8988T (cell line): ENCODE results near the gene CAMSAP1.
"Not testable (repeated sequence)": the region's sequence is repeated elsewhere in the genome, so short reads cannot be mapped to it uniquely, and the experiment has no call there.

Source experiments
- DNase-seq: peaks from one replicate; pipeline ENCODE4 v3.0.0; 2011

The CAMSAP1 gene

DNA sequence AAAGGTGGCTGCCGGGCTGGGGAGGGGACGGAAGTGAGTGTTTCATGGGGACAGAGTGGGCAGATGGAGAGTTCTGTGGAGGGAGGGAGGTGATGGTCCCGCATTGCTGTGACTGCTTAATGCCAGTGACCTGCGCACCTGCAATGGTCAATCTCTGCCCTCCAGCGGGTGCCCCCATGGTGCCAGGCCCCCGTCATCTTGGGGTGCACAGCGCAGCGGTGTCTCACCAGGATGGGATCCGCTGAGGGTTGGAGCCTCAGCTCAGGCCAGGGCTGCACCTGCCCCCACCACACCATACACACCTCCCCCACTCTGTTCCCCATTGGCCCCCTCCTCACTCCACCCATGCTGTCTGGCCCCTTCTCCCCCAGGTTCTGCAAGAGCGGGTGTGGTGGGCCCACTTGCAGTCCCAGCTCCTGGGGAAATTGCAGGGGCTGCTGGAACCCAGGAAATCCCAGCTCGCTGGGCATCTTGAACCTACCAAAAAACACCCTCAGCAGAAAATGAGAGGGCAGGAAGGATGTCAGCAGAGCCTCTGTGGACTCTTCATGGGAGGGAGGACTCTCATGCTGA, 12.1 kb upstream of the CAMSAP1 start:
- no peak for DNase-seq

DNA sequence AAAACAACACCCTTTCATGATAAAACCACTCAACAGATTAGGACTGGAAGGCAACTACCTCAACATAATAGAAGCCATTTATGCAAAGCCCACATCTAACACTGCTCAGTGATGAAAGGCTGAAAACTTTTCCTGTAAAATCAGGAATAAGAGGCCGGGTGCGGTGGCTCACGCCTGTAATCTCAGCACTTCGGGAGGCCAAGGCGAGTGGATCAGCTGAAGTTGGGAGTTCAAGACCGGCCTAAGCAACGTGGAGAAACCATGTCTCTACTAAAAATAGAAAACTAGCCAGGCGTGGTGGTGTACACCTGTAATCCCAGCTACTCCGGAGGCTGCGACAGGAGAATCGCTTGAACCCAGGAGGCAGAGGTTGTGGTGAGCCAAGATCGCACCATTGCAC, 8.9 kb upstream of the CAMSAP1 start:
- not testable (repeated sequence) for DNase-seq

DNA sequence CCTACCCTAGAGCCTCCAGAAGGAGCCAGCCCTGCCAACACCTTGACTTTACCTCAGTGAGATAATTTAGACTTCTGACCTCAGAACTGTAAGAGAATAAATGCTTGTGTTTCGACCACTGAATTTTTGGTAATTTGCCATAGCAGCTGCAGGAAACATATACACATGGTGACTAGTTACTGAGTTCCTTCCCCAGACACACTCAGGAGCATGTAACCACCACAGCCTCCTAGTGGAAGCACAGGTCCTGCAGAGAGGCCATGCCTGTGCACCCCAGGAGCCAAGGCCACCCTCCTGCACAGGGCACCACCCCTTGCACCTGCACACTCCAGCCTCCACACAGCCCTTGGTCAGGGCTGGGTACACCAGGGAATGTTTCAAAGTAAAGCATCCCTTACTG, 7.6 kb upstream of the CAMSAP1 start:
- no peak for DNase-seq

DNA sequence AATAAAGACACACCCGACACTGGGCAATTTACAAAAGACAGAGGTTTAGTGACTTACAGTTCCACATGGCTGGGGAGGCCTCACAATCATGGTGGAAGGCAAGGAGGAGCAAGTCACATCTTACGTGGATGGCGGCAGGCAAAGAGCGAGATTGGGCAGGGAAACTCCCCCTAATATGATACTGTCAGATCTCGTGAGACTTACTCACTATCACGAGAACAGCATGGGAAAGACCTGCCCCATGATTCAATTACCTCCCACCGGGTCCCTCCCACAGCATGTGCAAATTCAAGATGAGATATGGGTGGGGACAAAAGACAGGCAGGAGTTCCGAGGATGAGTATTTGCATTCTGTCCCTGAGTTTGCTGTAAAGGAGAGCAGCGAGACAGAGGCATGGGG, 3.9 kb upstream of the CAMSAP1 start:
- not testable (repeated sequence) for DNase-seq

DNA sequence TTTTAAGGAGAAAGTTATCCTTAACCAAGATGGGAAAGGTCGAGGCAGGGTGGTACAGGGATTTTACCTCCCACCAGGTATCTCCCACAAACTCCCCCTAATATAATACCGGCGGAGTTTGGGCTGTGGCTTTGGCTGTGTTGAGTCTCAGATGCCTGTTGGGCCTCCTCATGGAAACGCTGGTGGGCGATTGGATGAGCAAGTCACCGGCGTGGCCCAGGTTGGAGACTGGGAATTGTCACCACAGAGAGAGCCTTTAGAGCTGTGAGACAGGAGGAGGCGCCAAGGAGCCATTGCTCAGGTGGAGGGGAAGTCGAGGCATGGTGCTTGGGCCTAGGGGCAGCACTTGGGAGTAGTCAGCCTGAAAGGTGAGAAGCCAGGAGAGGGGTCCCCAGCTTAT, 3.4 kb upstream of the CAMSAP1 start:
- no peak for DNase-seq

DNA sequence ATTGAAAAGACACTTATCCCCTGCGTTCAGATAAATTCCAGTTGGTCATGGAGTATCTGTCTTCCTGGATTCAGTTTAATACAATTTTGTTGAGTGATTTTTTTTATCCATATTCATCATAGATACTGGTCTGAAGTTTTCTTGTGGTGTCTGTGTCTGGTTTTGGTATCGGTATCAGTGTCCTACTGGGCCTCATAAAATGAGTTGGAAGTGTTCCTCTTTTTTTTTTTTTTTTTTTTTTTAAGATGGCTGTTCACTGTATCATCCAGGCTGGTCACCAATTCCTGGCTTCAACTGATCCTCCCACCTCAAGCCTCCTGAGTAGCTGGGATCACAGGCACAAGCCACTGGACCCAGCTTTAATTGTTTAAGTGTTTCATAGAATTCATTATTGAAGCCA, 2.9 kb upstream of the CAMSAP1 start:
- DNase-seq: no peak

DNA sequence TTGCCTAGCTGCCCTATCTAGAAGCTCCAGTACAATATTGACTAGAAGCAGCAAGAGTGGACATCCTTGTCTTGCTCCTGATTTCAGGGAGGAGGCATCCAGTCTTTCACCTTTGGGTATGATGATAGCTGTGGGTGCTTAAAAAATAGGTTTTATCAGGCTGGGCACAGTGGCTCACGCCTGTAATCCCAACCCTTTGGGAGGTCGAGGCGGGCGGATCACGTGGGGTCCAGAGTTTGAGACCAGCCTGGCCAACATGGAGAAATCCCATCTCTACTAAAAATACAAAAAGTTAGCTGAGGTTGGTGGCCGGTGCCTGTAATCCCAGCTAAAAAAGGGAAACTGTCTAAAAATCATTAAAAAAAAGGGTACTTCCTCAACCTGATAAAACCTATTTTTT, 2.0 kb upstream of the CAMSAP1 start:
- no peak for DNase-seq

DNA sequence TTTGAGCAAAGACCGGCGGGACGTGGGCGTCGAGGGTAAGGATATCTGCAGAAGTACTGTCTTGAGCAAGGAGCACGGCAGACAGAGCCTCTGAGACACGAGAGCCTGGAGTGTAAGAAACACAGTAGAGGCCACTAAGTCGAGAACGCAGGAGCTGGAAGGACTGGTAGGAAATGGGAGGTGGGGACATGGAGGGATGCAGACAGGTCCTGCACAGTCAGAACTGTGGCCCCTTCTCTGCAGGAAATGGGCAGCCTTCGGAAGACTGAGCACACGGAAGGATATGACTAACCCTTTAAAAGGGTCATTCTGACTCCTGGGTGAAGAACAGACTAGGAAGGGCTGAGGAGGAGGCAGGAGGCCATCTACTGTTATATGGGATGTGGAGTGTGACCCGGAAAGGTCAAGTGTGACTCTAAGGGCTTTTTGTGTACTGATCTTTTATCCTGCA, 1.4 kb upstream of the CAMSAP1 start:
- DNase-seq: no peak

DNA sequence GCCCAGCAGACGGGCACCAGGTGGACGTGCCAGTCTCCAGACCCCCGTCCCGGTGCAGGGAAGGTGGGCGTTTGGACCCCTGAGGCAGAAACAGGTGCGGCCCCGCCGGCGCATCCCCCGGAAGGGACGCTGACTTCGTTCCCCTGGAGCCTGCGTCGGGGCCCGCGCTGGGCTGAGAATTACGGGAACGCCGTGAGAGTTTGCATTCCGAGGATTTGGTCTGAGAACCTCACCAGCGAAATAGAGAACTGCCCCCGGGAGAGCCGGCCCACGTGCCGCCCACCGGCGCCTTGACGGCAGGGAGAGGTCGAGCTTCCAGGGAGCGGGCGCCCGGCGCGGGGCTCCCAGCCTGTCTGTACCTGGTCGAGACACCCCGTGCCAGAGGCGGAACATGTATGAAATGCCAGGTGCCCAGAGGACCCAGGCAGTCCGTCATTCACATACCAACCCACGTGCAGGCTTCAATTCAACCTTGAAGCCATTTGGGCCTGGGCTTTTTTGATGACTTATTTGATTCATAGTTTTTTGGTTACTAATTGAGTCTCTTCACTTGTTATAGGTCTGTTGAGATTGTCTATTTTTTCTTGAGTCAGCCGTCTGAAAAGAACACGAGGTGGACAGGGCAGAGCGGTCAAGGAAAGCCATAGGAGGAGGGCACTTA, 877 bp upstream of the CAMSAP1 start:
- no peak for DNase-seq

DNA sequence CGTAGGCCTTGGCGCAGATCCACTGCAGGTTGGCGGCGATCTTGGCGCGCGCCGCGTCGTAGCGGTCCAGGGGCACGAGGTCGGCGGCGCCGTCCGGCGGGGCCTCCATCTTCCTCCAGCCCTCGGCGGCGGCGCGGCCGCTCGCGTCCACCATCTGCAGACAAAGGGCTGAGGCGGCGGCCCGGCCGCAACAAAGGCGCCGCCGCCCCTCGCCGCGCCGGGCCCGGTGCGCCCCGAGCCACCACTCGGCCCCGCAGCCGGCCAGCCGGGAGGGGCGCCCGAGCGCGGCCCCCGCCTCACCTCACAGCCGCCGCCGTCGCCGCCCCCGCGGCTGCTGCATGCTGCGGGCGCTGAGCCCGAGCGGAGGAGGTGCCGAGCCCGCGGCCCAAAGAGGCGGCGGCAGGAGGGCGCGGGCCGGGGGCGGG, 328 bp downstream of the CAMSAP1 start:
- DNase-seq: no peak

DNA sequence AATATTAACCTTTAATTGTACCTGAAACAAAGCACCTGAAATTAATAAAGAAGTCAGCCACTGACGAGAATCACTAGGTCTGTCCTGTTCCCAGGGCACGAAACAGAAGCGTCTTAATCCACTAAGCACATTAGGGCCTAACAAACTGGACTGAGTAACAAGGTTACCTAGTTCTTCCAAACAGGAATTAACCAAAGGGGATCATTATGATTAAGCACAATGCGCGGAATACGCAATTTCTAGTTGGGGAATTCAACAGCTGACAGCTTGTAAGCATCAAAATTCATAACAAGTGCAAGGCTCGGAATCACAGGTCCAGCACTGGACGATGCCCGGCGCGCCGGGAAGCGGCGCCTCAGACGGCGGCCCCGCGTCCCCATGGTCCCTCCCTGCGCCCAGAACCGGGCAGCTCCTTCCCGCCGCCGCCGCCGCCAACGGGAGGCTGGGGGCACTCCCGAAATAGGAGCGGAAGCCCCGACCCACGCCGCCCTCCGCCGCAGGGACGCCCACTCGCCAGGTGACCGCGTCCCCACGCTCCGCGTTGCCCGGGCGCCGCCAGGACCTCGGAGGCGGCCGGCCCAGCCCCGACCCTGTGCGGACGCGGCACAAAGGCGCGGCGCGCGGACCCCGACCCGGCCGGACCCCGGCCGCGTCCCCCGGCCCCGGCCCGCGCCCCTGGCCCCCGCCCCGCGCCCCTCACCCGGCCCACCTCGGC, 898 bp downstream of the CAMSAP1 start:
- DNase-seq: no peak

DNA sequence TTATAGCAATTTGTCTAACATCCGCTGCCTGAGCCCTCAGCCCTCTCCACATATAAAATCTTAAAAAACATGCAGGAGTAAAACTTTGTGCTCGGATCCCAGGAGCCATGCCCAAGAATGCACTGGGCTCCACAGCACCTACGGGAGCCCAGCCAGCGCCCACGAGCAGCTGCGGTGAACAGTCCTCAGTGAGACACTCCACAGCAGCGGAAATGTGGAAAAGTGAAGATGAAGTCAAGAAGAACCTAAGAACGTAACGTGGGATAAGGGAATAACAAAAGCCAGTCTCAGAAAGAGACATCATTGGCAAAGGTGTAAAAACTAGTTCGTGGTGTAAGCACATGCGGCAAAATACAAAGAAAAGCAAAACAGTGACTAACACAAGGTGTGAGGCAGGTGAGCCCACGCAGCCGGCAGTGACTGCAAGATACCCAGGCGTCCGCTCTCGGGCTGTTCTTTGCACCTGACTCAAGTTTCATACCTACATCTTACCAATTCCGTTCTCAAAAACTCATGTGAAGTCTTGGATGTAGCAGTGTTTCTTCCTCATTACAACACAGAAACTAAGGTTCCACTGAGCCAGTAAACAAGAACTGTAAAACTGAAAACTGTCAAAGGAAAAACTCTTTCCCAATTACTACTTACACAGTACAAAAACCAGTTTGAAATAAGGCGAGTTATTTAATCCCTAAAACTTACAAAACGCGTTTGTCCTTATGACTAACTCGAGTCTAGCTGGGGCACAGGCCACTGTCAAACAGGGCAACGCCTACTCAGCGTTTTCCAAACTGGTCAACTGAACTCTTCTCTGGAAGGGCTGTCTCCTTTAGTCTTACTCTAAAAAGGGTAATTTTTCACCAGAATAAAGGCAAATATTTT, 1.7 kb downstream of the CAMSAP1 start:
- no peak for DNase-seq

DNA sequence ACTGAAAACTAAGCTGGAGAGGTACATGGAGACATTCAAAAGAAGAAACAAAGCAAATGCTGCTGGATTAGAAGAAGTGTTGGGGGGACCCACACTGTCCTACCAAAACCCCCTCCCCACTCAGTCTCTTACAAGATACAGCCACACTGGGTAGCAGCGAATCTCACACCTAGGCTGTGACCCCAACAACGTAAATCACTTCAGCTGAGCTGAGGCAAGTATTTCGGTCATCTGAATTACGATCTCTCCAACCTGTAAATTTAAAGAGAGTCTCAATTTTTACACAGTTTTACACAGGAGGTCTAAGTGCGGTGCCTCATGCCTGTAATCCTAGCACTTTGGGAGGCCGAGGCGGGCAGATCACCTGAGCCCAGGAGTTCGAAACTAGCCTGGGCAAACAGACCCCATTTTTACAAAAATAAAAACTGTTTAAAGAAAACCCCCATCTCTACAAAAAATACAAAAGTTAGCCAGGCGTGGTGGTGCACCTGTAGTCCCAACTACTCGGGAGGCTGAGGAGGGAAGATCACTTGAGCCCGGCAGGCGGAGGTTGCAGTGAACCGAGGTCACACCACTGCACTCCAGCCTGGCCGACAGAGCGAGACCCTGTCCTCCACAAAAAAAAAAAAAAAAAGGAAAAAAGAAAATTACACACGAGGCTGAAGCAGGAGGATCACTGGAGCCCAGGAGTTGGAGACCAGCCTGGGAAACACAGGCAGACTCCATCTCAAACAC, 3.4 kb downstream of the CAMSAP1 start:
- DNase-seq: no peak

DNA sequence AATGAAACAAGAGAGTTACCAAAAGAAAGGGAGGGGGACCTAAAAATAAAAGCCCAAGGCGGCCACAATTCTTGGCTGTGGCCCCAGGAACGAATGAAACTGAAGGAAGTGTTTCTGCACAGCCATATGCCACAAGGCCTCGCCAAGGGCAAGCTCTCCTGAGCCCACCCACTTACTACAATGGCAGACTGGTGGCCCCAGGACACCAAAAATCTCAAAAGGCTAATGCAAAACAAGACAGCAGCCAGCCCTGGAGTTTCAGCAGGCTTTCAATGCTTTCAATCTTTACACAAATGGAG, 4.0 kb downstream of the CAMSAP1 start:
- DNase-seq: no peak

DNA sequence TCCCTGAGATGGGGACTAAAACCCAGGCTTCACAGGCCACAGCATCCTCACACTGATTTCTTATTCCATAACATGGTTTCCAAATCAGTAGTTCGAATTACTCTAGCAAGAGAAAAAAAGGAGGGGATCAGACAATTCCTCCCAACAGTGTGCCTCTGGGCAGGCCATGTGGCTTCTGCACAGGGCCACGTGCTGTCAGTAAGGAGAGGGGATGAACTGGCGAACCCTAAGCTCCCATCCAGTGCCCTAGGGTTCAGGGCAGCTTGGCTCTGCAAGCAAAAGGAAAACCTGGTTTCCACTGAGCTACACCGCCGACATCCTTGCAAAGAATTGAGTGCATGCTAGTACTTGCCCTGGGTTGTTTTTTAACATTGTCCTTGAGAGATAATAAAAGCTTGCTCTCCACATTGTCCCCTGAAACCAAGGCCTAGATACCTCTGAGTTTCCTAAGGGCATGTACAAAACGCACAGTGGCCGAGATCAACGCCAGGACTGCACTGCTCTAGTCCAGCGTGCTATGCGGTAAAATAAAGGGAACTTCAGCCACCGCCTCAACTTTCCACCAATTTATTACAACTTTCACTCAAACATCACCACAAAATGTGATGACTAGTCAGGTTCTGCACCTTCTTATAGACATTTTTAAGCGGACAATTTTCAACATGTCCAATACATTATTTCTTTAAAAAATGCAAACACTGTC, 4.5 kb downstream of the CAMSAP1 start:
- no peak for DNase-seq

DNA sequence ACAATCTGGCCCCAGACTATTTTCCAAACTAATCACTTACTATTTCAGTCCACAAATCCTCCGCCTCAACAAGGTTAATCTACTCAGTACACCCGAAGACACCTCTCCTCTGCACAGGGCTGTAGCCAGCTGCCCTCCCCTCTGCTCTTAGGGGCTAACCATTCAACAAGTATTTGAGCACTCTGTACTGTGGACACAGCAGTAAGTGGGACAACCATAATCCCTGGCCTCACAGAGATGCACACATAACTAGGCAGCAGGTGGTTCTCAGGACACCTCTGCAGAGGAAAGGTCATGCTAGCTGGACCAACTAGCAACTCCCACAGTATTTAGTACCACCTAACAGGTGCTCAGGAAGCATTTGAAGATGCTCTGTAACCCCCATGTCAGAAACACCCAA, 5.5 kb downstream of the CAMSAP1 start:
- DNase-seq: no peak

DNA sequence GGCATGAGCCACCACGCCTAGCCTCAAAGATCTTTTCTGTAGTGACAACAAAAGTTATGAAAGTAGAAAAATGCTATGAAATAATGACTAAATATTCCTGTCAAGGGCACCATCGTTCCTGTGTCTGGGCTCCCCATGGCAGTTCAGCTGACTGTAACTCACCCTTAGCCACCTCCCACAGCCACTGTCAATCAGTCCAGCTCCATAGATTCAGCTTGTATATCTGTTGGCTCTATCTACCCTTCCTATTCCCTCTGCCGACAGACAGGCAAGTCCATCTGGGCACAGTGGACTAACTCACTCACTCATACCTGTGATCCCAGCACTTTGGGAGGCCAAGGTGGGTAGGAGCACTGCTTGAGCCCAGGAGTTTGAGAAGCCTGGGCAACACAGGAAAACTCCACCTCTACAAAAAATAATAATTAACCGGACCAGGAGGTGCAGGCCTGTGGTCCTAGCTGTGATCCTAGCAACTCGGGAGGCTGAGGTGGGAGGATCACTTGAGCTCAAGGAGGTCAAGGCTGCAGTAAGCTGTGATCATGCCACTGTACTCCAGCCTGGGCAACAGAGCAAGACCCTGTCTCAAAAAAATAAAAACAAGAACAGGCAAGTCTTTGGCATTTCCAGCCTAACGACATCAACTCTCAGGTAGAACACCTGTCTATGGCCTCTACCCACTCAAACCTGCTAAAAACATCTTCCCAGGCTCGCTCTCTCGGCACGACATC, 6.2 kb downstream of the CAMSAP1 start:
- DNase-seq: no peak

DNA sequence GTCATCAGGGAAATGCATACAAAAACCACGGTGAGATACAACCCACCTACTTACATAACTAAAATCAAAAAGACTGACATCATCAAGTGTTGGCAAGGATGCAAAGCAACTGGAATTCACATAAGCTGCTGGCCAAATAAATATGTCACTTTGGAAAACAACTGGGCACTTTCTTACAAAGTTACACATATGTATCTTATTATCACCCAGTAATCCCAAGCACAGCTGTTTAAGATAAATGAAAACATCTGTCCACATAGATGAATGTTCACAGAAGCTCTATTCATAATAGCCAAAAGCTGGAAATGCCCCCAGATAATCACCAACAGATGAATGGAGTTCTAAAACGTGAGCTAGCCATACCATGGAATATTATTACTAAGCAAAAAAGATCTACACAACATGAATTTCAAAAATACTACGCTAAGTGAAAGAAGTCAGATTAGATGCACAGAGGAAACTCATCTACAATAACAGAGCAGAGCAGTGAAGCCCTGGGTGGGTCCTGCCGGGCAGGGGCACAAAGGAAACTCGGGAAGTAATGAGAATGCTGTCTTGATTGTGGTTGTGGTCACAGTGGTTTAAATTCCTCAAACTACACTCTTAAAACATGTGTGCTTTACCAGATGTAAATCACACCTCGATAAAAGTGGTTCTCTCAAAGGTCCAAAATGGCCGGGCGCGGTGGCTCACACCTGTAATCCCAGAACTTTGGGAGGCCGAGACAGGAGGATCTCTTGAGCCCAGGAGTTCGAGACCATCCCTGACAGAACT, 8.5 kb downstream of the CAMSAP1 start:
- DNase-seq: no peak

DNA sequence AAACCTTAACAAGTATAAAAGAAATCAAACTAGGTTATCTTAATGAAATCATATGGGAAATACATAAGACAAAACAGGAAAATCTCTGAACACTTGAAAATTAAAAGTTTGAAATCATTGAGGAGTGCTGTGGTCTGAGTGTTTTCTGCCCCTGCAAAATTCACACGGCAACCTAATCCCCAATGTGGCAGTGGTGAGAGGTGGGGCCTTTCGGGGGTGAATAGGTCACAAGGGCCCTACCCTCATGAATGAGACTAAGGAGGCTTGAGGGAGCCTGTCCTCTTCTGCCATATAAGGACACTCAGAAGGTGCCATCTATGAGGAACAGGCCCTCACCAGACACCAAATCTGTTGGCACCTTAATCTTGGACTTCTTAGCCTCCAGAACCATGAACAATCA, 10.7 kb downstream of the CAMSAP1 start:
- DNase-seq: no peak

DNA sequence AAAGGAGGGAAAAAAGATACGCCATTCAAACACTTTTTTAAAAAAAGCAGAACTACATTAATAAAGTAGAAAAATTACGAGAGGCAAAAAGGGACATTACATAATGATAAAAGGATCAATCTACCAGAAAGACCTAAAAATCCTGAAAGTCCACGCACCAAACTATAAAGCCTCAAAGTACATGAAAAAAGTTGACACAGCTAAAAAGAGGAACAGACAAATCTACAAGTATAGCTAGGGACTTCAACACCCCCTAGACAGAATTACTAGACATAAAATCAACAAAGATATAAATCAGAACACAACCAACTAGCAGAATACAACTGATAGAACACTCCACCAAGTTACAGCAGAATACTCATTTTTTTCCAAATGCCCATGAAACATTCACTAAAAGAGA, 11.1 kb downstream of the CAMSAP1 start:
- DNase-seq: no peak
